ENCODE results near the gene KCMF1.

KCMF1 gene

DNA sequence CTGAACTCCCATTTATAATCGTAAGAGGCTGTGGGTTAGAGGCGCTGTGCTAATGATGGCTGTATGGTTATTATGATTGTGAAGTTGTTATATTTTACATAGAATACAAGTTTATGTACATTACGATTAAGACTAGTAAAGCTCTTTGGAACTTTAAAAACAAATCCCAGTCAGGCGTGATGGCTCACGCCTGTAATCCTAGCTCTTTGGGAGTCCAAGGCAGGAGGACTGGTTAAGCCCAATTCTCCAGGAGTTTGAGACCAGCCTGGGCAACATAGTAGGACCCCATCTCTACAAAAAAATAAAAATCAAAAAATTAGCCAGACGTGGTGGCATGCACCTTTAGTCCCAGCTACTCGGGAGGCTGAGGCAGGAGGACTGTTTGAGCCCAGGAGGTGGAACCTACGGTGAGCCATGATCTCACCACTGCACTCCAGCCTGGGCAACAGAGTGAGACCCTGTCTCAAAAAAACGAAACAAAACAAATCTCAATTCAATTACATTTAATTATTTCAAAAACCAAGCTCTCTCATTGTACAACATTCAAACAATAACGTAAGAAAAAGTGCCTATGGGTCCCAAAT, 23.9 kb upstream of the KCMF1 start:
- no peaks in the 10 kb centered on the region for H3K9me3 ChIP-seq (ENCODE audit: severe bottlenecking)
- TF ChIP-seq, protein P1, sequence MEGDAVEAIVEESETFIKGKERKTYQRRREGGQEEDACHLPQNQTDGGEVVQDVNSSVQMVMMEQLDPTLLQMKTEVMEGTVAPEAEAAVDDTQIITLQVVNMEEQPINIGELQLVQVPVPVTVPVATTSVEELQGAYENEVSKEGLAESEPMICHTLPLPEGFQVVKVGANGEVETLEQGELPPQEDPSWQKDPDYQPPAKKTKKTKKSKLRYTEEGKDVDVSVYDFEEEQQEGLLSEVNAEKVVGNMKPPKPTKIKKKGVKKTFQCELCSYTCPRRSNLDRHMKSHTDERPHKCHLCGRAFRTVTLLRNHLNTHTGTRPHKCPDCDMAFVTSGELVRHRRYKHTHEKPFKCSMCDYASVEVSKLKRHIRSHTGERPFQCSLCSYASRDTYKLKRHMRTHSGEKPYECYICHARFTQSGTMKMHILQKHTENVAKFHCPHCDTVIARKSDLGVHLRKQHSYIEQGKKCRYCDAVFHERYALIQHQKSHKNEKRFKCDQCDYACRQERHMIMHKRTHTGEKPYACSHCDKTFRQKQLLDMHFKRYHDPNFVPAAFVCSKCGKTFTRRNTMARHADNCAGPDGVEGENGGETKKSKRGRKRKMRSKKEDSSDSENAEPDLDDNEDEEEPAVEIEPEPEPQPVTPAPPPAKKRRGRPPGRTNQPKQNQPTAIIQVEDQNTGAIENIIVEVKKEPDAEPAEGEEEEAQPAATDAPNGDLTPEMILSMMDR (IDR thresholded peaks at IDR 0.05; ENCODE audit: low read depth, low read length): no peak
- H3K36me3 ChIP-seq: no peaks in the 10 kb centered on the region
- H3K4me3 ChIP-seq (ENCODE audit: low read depth, low read length): no peak overlapping the region
- no peak for DNase-seq
- no peak overlapping the region for H3K27ac ChIP-seq
- H3K27me3 ChIP-seq (ENCODE audit: insufficient read depth, low read depth, severe bottlenecking): no peaks in the 10 kb centered on the region

DNA sequence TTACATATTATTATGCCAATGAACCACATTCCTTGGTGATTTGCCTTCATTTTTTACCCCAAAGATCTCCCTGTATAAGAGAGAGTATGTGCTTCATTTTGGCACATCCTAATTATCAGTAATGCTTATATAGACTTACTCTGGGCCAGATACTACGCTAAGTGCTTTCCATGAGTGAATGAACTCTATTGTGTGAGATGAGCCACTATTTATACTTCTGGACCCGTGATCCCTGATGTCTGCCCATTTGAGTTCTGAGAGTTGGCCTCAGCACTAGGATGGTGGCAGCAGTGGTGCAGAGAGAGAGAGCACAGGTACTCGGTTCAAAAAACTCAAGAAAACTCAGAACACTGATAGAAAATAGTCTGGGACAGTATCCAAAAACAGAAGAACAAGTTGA, 17.4 kb upstream of the KCMF1 start:
- no peak for DNase-seq
- H3K36me3 ChIP-seq: no peaks in the 10 kb centered on the region; the same call in 1 of the 2 replicates

DNA sequence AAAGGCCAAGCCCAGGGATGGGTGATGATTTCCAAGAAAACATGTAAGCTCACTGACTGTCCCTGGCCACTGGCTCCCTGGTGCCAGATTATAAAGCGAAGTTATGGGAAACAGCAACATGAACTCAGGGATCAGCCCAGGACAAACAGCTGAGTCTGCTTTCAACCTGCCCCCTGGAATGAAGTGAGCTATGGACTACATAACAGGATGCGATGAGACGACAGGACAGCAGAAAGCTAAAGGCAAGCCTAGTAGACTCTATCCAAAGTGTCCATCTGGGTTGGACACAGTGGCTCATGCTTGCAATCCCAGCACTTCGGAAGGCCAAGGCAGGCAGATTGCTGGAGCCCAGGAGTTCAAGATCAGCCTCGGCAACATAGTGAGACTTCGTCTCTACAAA, 16.6 kb upstream of the KCMF1 start:
- Histone ChIP-seq H3K4me3 (ENCODE audit: low read depth, low read length) (no peak overlapping the region), H3K9me3 (ENCODE audit: severe bottlenecking) (no peaks in the 10 kb centered on the region), H3K27me3 (ENCODE audit: insufficient read depth, low read depth, severe bottlenecking) (no peaks in the 10 kb centered on the region), H3K27ac (no peak overlapping the region), H3K36me3 (no peaks in the 10 kb centered on the region; the same call in 1 of the 2 replicates)
- DNase-seq: no peak
- TF ChIP-seq, protein P1 (IDR thresholded peaks at IDR 0.05; ENCODE audit: low read depth, low read length): no peak

More for the DNA sequence above, 17.4 kb upstream of the KCMF1 start:
- TF ChIP-seq, protein P1 (IDR thresholded peaks at IDR 0.05; ENCODE audit: low read depth, low read length): no peak
- Histone ChIP-seq H3K27ac (no peak overlapping the region), H3K9me3 (ENCODE audit: severe bottlenecking) (no peaks in the 10 kb centered on the region), H3K27me3 (ENCODE audit: insufficient read depth, low read depth, severe bottlenecking) (no peaks in the 10 kb centered on the region), H3K4me3 (ENCODE audit: low read depth, low read length) (no peak overlapping the region)

DNA sequence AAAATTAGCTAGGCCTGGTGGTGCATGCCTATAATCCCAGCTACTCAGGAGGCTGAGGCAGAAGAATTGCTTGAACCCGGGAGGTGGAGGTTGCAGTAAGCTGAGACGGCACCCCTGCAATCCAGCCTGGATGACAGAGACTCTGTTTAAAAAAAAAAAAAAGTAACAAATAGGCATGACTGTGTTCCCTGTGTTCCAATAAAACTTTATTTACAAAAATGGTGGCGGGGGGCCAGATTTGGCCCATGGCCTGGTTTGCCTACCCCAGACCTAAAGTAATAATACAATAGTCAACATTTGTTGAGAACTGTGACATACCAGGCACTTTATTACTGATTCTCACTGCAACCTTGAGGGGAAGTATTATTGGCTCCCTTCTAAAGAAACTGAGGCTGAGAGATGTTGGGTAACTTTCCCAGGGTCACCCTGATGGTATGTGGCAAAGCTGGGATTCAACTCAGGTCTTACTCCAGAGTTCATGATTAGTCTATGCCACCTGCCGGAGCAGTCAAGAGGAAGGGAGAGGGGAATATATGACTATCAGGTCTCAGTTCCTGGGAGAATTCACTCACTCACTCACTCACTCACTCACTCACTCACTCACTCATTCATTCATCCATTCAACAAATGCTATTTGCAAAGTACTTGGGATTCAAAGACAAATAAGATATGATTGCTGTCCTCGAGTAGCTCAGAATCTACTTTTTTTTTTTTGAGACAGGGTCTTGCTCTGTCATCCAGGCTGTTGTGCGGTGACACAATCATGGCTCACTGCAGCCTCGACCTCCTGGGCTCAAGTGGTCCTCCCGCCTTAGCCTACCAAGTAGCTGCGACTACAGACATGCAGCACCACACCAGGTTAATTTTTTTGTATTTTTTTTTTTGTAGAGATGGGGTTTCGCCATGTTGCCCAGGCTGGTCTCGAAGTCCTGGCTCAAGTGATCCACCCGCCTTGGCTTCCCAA, 14.3 kb upstream of the KCMF1 start:
- H3K9me3 ChIP-seq (ENCODE audit: severe bottlenecking): no peaks in the 10 kb centered on the region
- TF ChIP-seq, protein P1 (IDR thresholded peaks at IDR 0.05; ENCODE audit: low read depth, low read length): no peak
- no peak overlapping the region for H3K27ac ChIP-seq

DNA sequence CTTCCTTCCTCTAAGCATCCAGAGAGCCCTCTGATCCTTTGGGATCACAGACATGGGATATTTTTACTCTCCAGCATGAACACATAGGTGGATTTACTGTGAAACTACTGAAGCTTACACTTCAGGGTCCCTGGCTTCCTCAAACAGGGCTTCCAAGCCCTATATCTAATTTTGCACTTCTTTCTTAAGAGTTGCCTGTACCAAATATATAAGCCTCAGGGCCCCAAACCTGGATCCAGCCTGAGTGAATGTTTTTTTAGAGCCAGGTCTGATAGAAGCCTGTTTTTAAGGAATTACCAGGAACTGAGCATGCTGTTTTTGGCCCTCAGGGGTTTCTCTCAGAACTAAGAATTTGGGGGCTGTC, 13.2 kb upstream of the KCMF1 start:
- Histone ChIP-seq H3K27me3 (ENCODE audit: insufficient read depth, low read depth, severe bottlenecking) (no peaks in the 10 kb centered on the region), H3K27ac (no peak overlapping the region), H3K4me3 (ENCODE audit: low read depth, low read length) (no peak overlapping the region), H3K9me3 (ENCODE audit: severe bottlenecking) (no peaks in the 10 kb centered on the region), H3K36me3 (no peaks in the 10 kb centered on the region; the same call in 1 of the 2 replicates)
- TF ChIP-seq, protein P1 (IDR thresholded peaks at IDR 0.05; ENCODE audit: low read depth, low read length): no peak
- DNase-seq: no peak

More for the DNA sequence above, 14.3 kb upstream of the KCMF1 start:
- Histone ChIP-seq H3K27me3 (ENCODE audit: insufficient read depth, low read depth, severe bottlenecking) (no peaks in the 10 kb centered on the region), H3K36me3 (no peaks in the 10 kb centered on the region; the same call in 1 of the 2 replicates), H3K4me3 (ENCODE audit: low read depth, low read length) (no peak overlapping the region)
- DNase-seq: no peak

Measured in WERI-Rb-1 (cell line).